Suprapubic skin (tissue), 4 donors: ENCODE data around the gene FOXO3. TPM values are rescaled to one million over a fixed set of nuclear protein-coding genes. Genes with fewer than 3 reads are reported as not detected.

Source experiments
- DNase-seq, 2 donors: peaks; one replicate each; pipeline ENCODE4 v3.0.0-alpha.2; 2019; ENCODE audit warnings: low spot score in 2 of 2
- H3K27ac ChIP-seq: fragments of 200-600 bp; sonication (generic); one replicate; pipeline ENCODE4 v1.5.1; 2019
- H3K27me3 ChIP-seq: fragments of 200-600 bp; sonication (generic); one replicate; pipeline ENCODE4 v1.5.1; 2019
- H3K36me3 ChIP-seq: fragments of 200-600 bp; sonication (generic); one replicate; pipeline ENCODE4 v1.5.1; 2019
- H3K4me1 ChIP-seq: fragments of 200-600 bp; sonication (generic); one replicate; pipeline ENCODE4 v1.5.1; 2019
- H3K4me3 ChIP-seq: fragments of 200-600 bp; sonication (generic); one replicate; pipeline ENCODE4 v1.5.1; 2019; ENCODE audit warnings: mild to moderate bottlenecking
- H3K9me3 ChIP-seq: fragments of 200-600 bp; sonication (generic); one replicate; pipeline ENCODE4 v1.5.1; 2019
- EP300 ChIP-seq: sonication (generic); formaldehyde crosslinking; IDR thresholded peaks from one replicate; pipeline ENCODE4 v1.6.1; 2017; ENCODE audit warnings: antibody characterized with exemption
- POLR2A ChIP-seq, 2 donors: fragments of 450-650 bp; IDR thresholded peaks; one replicate each; pipeline ENCODE4 v1.6.1; 2017; ENCODE audit warnings: antibody characterized with exemption in 2 of 2, mild to moderate bottlenecking in 2 of 2, moderate library complexity in 2 of 2
- POLR2AphosphoS5 ChIP-seq, 3 donors: sonication (generic); formaldehyde crosslinking; IDR thresholded peaks; one replicate each; pipeline ENCODE4 v1.6.1; 2017; ENCODE audit warnings: antibody characterized with exemption in 3 of 3
- WGBS: methylation state at CpG from one replicate; pipeline ENCODE4 v1.1.5; 2018; 5-methylcytosine and 5-hydroxymethylcytosine counted together
- total RNA-seq, 4 donors: library from RNA; depleted of rRNA; stranded (reverse); fragments of >200 nt; gene quantifications; one replicate each; pipeline ENCODE4 v1.1.0, GENCODE V29; 2016
- TF ChIP-seq, protein P1 (sequence below), 2 donors: fragments of 200-600 bp in 1 of 2; fragments of 450-650 bp in 1 of 2; sonication (generic) in 1 of 2; IDR thresholded peaks; one replicate each; pipeline ENCODE4 v1.5.1; 2016 to 2019; ENCODE audit warnings: antibody characterized with exemption in 2 of 2, mild to moderate bottlenecking in 1 of 2, moderate library complexity in 1 of 2

The FOXO3 gene
- total RNA-seq, 4 donors from 2014 or later, result 103 to 141 (median 121) TPM

GRCh38 chr6:108710551-108710950 lies 149.8 kb downstream of the FOXO3 start:
- Histone ChIP-seq H3K27ac (no peak overlapping the region), H3K27me3 (no peaks in the 10 kb centered on the region), H3K4me3 (no peak overlapping the region), H3K36me3 (no peaks in the 10 kb centered on the region), H3K4me1 (peaks cover 8% of the 10 kb centered on the region), H3K9me3 (no peaks in the 10 kb centered on the region)
- DNase-seq, result no peak
- WGBS, result 54% methylated on average over 7 of the region's 7 CpGs
- TF ChIP-seq, protein P1, sequence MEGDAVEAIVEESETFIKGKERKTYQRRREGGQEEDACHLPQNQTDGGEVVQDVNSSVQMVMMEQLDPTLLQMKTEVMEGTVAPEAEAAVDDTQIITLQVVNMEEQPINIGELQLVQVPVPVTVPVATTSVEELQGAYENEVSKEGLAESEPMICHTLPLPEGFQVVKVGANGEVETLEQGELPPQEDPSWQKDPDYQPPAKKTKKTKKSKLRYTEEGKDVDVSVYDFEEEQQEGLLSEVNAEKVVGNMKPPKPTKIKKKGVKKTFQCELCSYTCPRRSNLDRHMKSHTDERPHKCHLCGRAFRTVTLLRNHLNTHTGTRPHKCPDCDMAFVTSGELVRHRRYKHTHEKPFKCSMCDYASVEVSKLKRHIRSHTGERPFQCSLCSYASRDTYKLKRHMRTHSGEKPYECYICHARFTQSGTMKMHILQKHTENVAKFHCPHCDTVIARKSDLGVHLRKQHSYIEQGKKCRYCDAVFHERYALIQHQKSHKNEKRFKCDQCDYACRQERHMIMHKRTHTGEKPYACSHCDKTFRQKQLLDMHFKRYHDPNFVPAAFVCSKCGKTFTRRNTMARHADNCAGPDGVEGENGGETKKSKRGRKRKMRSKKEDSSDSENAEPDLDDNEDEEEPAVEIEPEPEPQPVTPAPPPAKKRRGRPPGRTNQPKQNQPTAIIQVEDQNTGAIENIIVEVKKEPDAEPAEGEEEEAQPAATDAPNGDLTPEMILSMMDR (IDR thresholded peaks at IDR 0.05), result no peak
- TF ChIP-seq EP300 (no peak), POLR2A (IDR thresholded peaks at IDR 0.05) (no peak), POLR2AphosphoS5 (IDR thresholded peaks at IDR 0.05) (no peak)

GRCh38 chr6:108711071-108711470 lies 150.4 kb downstream of the FOXO3 start:
- no peak overlapping the region for H3K4me3 ChIP-seq
- TF ChIP-seq POLR2AphosphoS5 (IDR thresholded peaks at IDR 0.05) (no peak), POLR2A (IDR thresholded peaks at IDR 0.05) (no peak), EP300 (no peak)
- TF ChIP-seq, protein P1 (IDR thresholded peaks at IDR 0.05), result no peak
- no peak for DNase-seq
- no peak overlapping the region for H3K27ac ChIP-seq
- peaks cover 8% of the 10 kb centered on the region for H3K4me1 ChIP-seq
- no peaks in the 10 kb centered on the region for H3K27me3 ChIP-seq
- no peaks in the 10 kb centered on the region for H3K9me3 ChIP-seq
- 55% methylated on average over 5 of the region's 5 CpGs for WGBS
- H3K36me3 ChIP-seq, result no peaks in the 10 kb centered on the region

DNA sequence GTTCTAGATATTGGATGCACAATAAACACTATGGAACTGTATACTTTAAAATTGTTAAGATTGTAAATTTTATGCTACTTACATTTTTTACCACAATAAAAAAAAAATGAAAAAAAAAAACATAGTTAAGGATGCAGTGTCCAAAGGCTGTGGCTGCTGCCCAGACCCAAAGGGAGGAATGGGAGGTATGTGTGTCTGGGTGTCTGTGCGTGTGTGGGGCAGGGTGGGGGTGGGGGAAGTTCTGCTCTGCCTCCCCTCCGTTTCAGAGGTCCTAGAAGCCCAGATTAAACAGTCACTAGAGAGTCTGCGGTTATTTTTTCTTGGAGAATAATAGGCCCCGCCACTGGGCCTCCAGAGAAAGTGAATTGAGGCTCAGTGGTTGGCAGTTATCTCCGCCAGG lies 151.1 kb downstream of the FOXO3 start:
- peaks cover 8% of the 10 kb centered on the region for H3K4me1 ChIP-seq
- DNase-seq, result no peak
- TF ChIP-seq POLR2AphosphoS5 (IDR thresholded peaks at IDR 0.05), result no peak

GRCh38 chr6:108712946-108713345 lies 152.2 kb downstream of the FOXO3 start:
- no peaks in the 10 kb centered on the region for H3K27me3 ChIP-seq
- no peak for TF ChIP-seq POLR2AphosphoS5 (IDR thresholded peaks at IDR 0.05)
- TF ChIP-seq, protein P1 (IDR thresholded peaks at IDR 0.05), result no peak
- no peak for TF ChIP-seq EP300
- no peak for TF ChIP-seq POLR2A (IDR thresholded peaks at IDR 0.05)
- H3K4me3 ChIP-seq, result no peak overlapping the region
- no peaks in the 10 kb centered on the region for H3K36me3 ChIP-seq
- DNase-seq, result no peak
- H3K4me1 ChIP-seq, result peaks cover 8% of the 10 kb centered on the region
- H3K27ac ChIP-seq, result no peak overlapping the region
- 33% methylated on average over 1 of the region's 2 CpGs for WGBS
- no peaks in the 10 kb centered on the region for H3K9me3 ChIP-seq

More for the DNA sequence above, 151.1 kb downstream of the FOXO3 start:
- Histone ChIP-seq H3K4me3 (no peak overlapping the region), H3K27me3 (no peaks in the 10 kb centered on the region), H3K27ac (no peak overlapping the region), H3K36me3 (no peaks in the 10 kb centered on the region), H3K9me3 (no peaks in the 10 kb centered on the region)
- WGBS, result 90% methylated on average over 5 of the region's 5 CpGs

DNA sequence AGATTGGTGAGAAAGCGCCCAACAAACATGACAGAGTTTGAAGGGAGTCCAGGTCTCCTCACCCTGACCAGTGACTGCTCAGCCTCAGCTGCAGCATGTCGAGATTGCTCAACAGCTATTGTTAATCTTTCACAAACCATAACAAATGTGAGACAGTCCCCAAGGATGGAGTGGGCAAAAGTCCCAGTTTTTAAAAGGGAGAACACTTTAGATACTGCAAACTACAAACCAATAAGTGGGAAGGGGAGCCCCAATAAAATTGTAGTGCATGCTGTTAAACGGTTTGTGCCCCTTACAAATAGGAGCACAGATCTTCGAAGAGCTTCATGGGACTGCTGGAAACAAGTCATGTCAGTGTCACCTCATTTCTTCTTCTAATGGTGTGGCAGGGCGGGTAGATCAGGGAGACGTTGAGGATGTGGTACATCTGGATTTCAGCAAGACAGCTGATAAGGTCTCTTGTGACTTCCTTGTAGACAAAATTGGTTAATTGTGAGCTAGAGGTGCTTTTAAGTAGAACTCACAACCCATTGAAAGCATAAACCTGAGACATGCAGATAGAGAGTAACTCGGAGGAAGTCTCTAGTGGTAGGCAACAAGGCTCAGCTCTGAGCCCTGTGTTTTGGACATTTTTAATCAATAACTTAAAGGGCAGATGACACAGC lies 153.5 kb downstream of the FOXO3 start:
- Histone ChIP-seq H3K36me3 (no peaks in the 10 kb centered on the region), H3K4me3 (no peak overlapping the region), H3K27ac (no peak overlapping the region), H3K27me3 (no peaks in the 10 kb centered on the region), H3K4me1 (peaks cover 8% of the 10 kb centered on the region), H3K9me3 (no peaks in the 10 kb centered on the region)
- peak in 1 of 2 donors; percentile 73 for DNase-seq
- 58% methylated on average over 7 of the region's 7 CpGs for WGBS
- TF ChIP-seq POLR2AphosphoS5 (IDR thresholded peaks at IDR 0.05), result no peak
- TF ChIP-seq POLR2A (IDR thresholded peaks at IDR 0.05), result no peak
- TF ChIP-seq, protein P1 (IDR thresholded peaks at IDR 0.05), result no peak
- no peak for TF ChIP-seq EP300
